MCF 10A (cell line): Measurements from ENCODE around the gene RAB40AL. TPM values are rescaled to one million over a fixed set of nuclear protein-coding genes. Genes with fewer than 3 reads are reported as not detected.

Experiments used
- BruUV-seq: library from RNA; stranded (reverse); fragments of 400-500 nt; replicated peaks from 2 replicates; lab custom pipeline; 2021; lab: Mats Ljungman, UMichigan
- CTCF ChIA-PET: fragments of 300-600 bp; sonication (Branson Sonifier 250); formaldehyde crosslinking; extraction: SDS; loops from one replicate; lab custom pipeline; 2021; ENCODE audit warnings: antibody characterized with exemption, inconsistent platforms; lab: Yijun Ruan, JAX
- POLR2A ChIA-PET: fragments of 300-600, 350-650 bp; sonication (Branson Sonifier 250); formaldehyde crosslinking; extraction: SDS; loops from one replicate; lab custom pipeline; 2020; ENCODE audit warnings: antibody characterized with exemption, inconsistent platforms; lab: Yijun Ruan, JAX
- DNase-seq: peaks from one replicate; pipeline ENCODE4 v3.0.0-alpha.2; 2018; ENCODE audit not compliant: unreplicated experiment
- H3K27ac Mint-ChIP-seq: one replicate; pipeline ENCODE4 v1.8.0; 2022; ENCODE audit warnings: mild to moderate bottlenecking, low read depth, mixed read lengths; ENCODE audit not compliant: unreplicated experiment
- H3K27me3 Mint-ChIP-seq: one replicate; pipeline ENCODE4 v1.8.0; 2022; ENCODE audit warnings: mixed read lengths; ENCODE audit not compliant: insufficient read depth, unreplicated experiment
- H3K36me3 Mint-ChIP-seq: one replicate; pipeline ENCODE4 v1.8.0; 2022; ENCODE audit warnings: mild to moderate bottlenecking, moderate library complexity, mixed read lengths; ENCODE audit not compliant: insufficient read depth, unreplicated experiment
- H3K4me1 Mint-ChIP-seq: one replicate; pipeline ENCODE4 v1.8.0; 2022; ENCODE audit warnings: mixed read lengths; ENCODE audit not compliant: insufficient read depth, unreplicated experiment
- H3K4me3 Mint-ChIP-seq: one replicate; pipeline ENCODE4 v1.8.0; 2022; ENCODE audit warnings: mild to moderate bottlenecking, moderate library complexity, mixed read lengths; ENCODE audit not compliant: unreplicated experiment
- H3K9me3 Mint-ChIP-seq: one replicate; pipeline ENCODE4 v1.8.0; 2022; ENCODE audit warnings: mixed read lengths; ENCODE audit not compliant: unreplicated experiment
- CTCF ChIP-seq: fragments of 200-600 bp; IDR thresholded peaks from one replicate; pipeline ENCODE4 v1.8.0; 2022; ENCODE audit warnings: antibody characterized with exemption, mild to moderate bottlenecking; ENCODE audit not compliant: unreplicated experiment
- intact Hi-C: fragments of 100-400 bp; cut with micrococcal nuclease; formaldehyde crosslinking; loops from 2 replicates; pipeline ENCODE4 v1.14.1; 2022
- total RNA-seq: library from RNA; stranded (reverse); gene quantifications from 2 replicates; pipeline ENCODE4 v1.2.3, GENCODE V29; 2022

Gene RAB40AL
- total RNA-seq, 1 experiment from 2014 or later, result 0.70 TPM

GRCh38 chrX:102950908-102951866, 14.1 kb downstream of the RAB40AL start:
- peak; percentile 58 for TF ChIP-seq CTCF
- ChIA-PET POLR2A (interaction anchor here (0.8 kb wide), 1 partner anchor 225 kb away, joined by 3 read pairs; no protein-coding TSS in a partner anchor), CTCF (interaction anchor here (0.6 to 3.0 kb wide), 37 partner anchors 9 to 1571 kb away, joined by 3 to 19 read pairs (median 4); no protein-coding TSS in a partner anchor)
- peak; percentile 74 for DNase-seq
- Mint-ChIP-seq H3K4me3 (no peak overlapping the region), H3K36me3 (no peaks in the 10 kb centered on the region), H3K4me1 (peaks cover 5% of the 10 kb centered on the region), H3K27ac (no peak overlapping the region), H3K27me3 (peaks cover 64% of the 10 kb centered on the region), H3K9me3 (no peaks in the 10 kb centered on the region)
- intact Hi-C loops, result loop anchor here (1.0 to 10.0 kb wide), 3 partner anchors 207 to 514 kb away; no protein-coding TSS in a partner anchor
- BruUV-seq, result no TSS peak

GRCh38 chrX:102957751-102958150, 20.7 kb downstream of the RAB40AL start:
- H3K27ac Mint-ChIP-seq, result no peak overlapping the region
- DNase-seq, result peak; percentile 11
- BruUV-seq, result no TSS peak
- TF ChIP-seq CTCF, result no peak
- CTCF ChIA-PET, result interaction anchor here (0.7 to 1.7 kb wide), 3 partner anchors 11 to 200 kb away, joined by 3 to 6 read pairs (median 4); no protein-coding TSS in a partner anchor
- H3K4me3 Mint-ChIP-seq, result no peak overlapping the region
- H3K36me3 Mint-ChIP-seq, result no peaks in the 10 kb centered on the region
- POLR2A ChIA-PET, result interaction anchor here (0.8 kb wide), 1 partner anchor 19 kb away, joined by 4 read pairs; no protein-coding TSS in a partner anchor
- H3K4me1 Mint-ChIP-seq, result no peaks in the 10 kb centered on the region
- intact Hi-C loops, result loop anchor here (2.0 to 10.0 kb wide), 2 partner anchors 201 to 507 kb away; no protein-coding TSS in a partner anchor
- no peaks in the 10 kb centered on the region for H3K9me3 Mint-ChIP-seq
- peaks cover 62% of the 10 kb centered on the region for H3K27me3 Mint-ChIP-seq

GRCh38 chrX:102958794-102959193, 21.7 kb downstream of the RAB40AL start:
- no peaks in the 10 kb centered on the region for H3K4me1 Mint-ChIP-seq
- CTCF ChIA-PET, result interaction anchor here (0.7 to 1.6 kb wide), 3 partner anchors 198 to 219 kb away, joined by 3 to 6 read pairs (median 3); no protein-coding TSS in a partner anchor
- no TSS peak for BruUV-seq
- no peak overlapping the region for H3K27ac Mint-ChIP-seq
- POLR2A ChIA-PET, result no interaction called here
- intact Hi-C loops, result loop anchor here (2.0 to 10.0 kb wide), 2 partner anchors 200 to 506 kb away; no protein-coding TSS in a partner anchor
- peaks cover 62% of the 10 kb centered on the region for H3K27me3 Mint-ChIP-seq
- no peak for TF ChIP-seq CTCF
- no peak overlapping the region for H3K4me3 Mint-ChIP-seq
- no peak for DNase-seq
- H3K36me3 Mint-ChIP-seq, result no peaks in the 10 kb centered on the region
- H3K9me3 Mint-ChIP-seq, result no peaks in the 10 kb centered on the region

GRCh38 chrX:102959471-102959870, 22.4 kb downstream of the RAB40AL start:
- Mint-ChIP-seq H3K4me3 (no peak overlapping the region), H3K27me3 (peaks cover 56% of the 10 kb centered on the region), H3K27ac (no peak overlapping the region), H3K36me3 (no peaks in the 10 kb centered on the region), H3K4me1 (no peaks in the 10 kb centered on the region), H3K9me3 (no peaks in the 10 kb centered on the region)
- no peak for TF ChIP-seq CTCF
- BruUV-seq, result no TSS peak
- intact Hi-C loops, result loop anchor here (2.0 to 10.0 kb wide), 2 partner anchors 199 to 505 kb away; no protein-coding TSS in a partner anchor
- POLR2A ChIA-PET, result no interaction called here
- CTCF ChIA-PET, result interaction anchor here (0.7 to 1.6 kb wide), 2 partner anchors 8 to 218 kb away, joined by 3 to 14 read pairs; no protein-coding TSS in a partner anchor
- peak; percentile 68 for DNase-seq
